ENCODE results near the gene RBM39. TPM values are rescaled to one million over a fixed set of nuclear protein-coding genes. Genes with fewer than 3 reads are reported as not detected.

Gene RBM39
- total RNA-seq, 4 donors from 2014 or later, result 410 to 504 (median 446) TPM

- TF ChIP-seq EP300 (IDR thresholded peaks at IDR 0.05) (no peak), POLR2A (IDR thresholded peaks at IDR 0.05) (no peak), CTCF (IDR thresholded peaks at IDR 0.05) (no peak)
- WGBS, 2 donors, result 38 to 42% methylated on average over 4 of the region's 4 CpGs
- no peak for DNase-seq (ENCODE audit: low spot score in 2 of 2)
- Histone ChIP-seq H3K9me3 (no peaks in the 10 kb centered on the region), H3K36me3 (peaks cover 0 to 89% (median 41%) of the 10 kb centered on the region in 3 donors), H3K4me3 (no peak overlapping the region), H3K4me1 (peaks cover 7 to 73% (median 17%) of the 10 kb centered on the region in 4 donors), H3K27ac (no peak overlapping the region), H3K27me3 (no peaks in the 10 kb centered on the region)
Observed at GRCh38 chr20:35730583-35731468, 11.2 kb downstream of the RBM39 start.

- TF ChIP-seq EP300 (IDR thresholded peaks at IDR 0.05), result no peak
- TF ChIP-seq POLR2A (IDR thresholded peaks at IDR 0.05), result no peak
- no peak for TF ChIP-seq CTCF (IDR thresholded peaks at IDR 0.05)
- no peaks in the 10 kb centered on the region for H3K27me3 ChIP-seq
- no peaks in the 10 kb centered on the region for H3K9me3 ChIP-seq
- peaks cover 4 to 65% (median 11%) of the 10 kb centered on the region in 4 donors for H3K4me1 ChIP-seq
- 74 to 79% methylated on average over 2 of the region's 2 CpGs for WGBS, 2 donors
- H3K27ac ChIP-seq, result no peak overlapping the region
- H3K4me3 ChIP-seq, result no peak overlapping the region
- DNase-seq (ENCODE audit: low spot score in 2 of 2), result no peak
- peaks cover 0 to 94% (median 50%) of the 10 kb centered on the region in 3 donors for H3K36me3 ChIP-seq
Observed at GRCh38 chr20:35729836-35730582, 12.1 kb downstream of the RBM39 start.

- no peak for TF ChIP-seq EP300 (IDR thresholded peaks at IDR 0.05)
- H3K27ac ChIP-seq, result no peak overlapping the region
- H3K36me3 ChIP-seq, result peaks cover 0 to 94% (median 54%) of the 10 kb centered on the region in 3 donors
- peaks cover 0 to 58% (median 7%) of the 10 kb centered on the region in 4 donors for H3K4me1 ChIP-seq
- H3K27me3 ChIP-seq, result no peaks in the 10 kb centered on the region
- DNase-seq (ENCODE audit: low spot score in 2 of 2), result no peak
- H3K9me3 ChIP-seq, result no peaks in the 10 kb centered on the region
- no peak overlapping the region for H3K4me3 ChIP-seq
- WGBS, 2 donors, result 73% methylated on average over 7 of the region's 7 CpGs
Observed at GRCh38 chr20:35729283-35729807, 12.7 kb downstream of the RBM39 start.

DNA sequence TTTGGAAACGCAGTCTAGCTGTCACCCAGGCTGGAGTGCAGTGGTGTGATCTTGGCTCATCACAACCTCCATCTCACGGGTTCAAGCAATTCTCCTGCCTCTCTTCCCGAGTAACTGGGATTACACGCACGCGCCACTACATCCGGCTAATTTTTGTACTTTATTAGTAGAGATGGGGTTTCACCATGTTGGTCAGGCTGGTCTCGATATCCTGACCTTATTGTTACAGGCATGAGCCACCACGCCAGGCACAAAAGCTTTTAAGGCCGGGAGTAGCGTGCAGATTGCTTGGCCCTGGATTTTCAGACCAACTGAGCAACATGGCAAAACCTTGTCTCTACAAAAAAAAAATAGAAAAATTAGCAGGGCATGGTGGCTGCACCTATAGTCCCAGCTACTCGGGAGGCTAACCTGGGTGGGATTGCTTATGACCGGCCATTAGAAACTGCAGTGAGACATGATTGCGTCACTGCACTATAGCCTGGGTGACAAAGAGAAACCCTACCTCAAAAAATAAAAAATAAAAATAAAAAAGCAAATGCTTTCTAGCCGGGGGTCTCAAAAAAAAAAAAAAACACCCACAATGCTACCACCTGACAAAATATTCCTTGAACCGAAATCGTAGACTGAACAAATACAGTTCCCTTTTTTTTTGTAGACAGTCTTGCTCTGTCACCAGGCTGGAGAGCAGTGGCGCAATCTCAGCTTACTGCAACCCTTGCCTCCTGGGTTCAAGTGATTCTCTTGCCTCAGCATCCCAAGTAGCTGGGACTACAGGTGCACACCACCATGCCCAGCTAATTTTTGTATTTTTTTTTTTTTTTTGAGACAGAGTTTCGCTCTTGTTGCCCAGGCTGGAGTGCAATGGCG is 15.0 kb downstream of the RBM39 start:
- H3K27me3 ChIP-seq, result no peaks in the 10 kb centered on the region
- H3K9me3 ChIP-seq, result no peaks in the 10 kb centered on the region
- no peak for TF ChIP-seq EP300 (IDR thresholded peaks at IDR 0.05)
- no peak for TF ChIP-seq CTCF (IDR thresholded peaks at IDR 0.05)
- no peak for TF ChIP-seq POLR2A (IDR thresholded peaks at IDR 0.05)
- peaks cover 4 to 93% (median 69%) of the 10 kb centered on the region in 3 donors for H3K36me3 ChIP-seq
- no peak for DNase-seq (ENCODE audit: low spot score in 2 of 2)
- no peak overlapping the region for H3K4me3 ChIP-seq
- H3K27ac ChIP-seq, result no peak overlapping the region
- WGBS, 2 donors, result 93 to 94% methylated on average over 20 of the region's 20 CpGs
- H3K4me1 ChIP-seq, result peaks cover 0 to 40% (median 5%) of the 10 kb centered on the region in 4 donors

Measured in tibial nerve (tissue), 4 donors.